Measurements from ENCODE around the gene PPT2. TPM values are rescaled to one million over a fixed set of nuclear protein-coding genes. Genes with fewer than 3 reads are reported as not detected.
"Not testable (repeated sequence)": the region's sequence is repeated elsewhere in the genome, so short reads cannot be mapped to it uniquely, and the experiment has no call there.

PPT2 gene
- total RNA-seq, 1 experiment from 2014 or later = 90.2 TPM

GRCh38 chr6:32203426-32204267 is 49.7 kb downstream of the PPT2 start:
- no peak for DNase-seq (ENCODE audit: low read depth)

GRCh38 chr6:32204268-32204715 is 50.4 kb downstream of the PPT2 start:
- no peak for DNase-seq (ENCODE audit: low read depth)

GRCh38 chr6:32208996-32209395 is 55.1 kb downstream of the PPT2 start:
- no peak for DNase-seq (ENCODE audit: low read depth)

- no peak for DNase-seq (ENCODE audit: low read depth)
These were observed 56.3 kb downstream of the PPT2 start for GRCh38 chr6:32210191-32210601.

GRCh38 chr6:32211432-32211831 is 57.5 kb downstream of the PPT2 start:
- not testable (repeated sequence) for DNase-seq (ENCODE audit: low read depth)

- DNase-seq (ENCODE audit: low read depth) = no peak
These were observed 58.3 kb downstream of the PPT2 start for GRCh38 chr6:32212076-32212760.

Small RNAs within 50 kb of the gene (small RNA-seq; reads per million reads assigned to genes)
- gene AL662884.1 = not detected
- not detected for gene MIR6833

Other genes with a start within 250 kb of the PPT2 start
- gene C2, start 226.4 kb upstream of the PPT2 start, total RNA-seq (2014; rRNA removed; shearing (Covaris generic)) = 0.13 TPM in 1 of 2 replicates, not detected in the other
- gene CFB, start 208.0 kb upstream of the PPT2 start, total RNA-seq (2014; rRNA removed; shearing (Covaris generic)) = not detected in 2 replicates
- 109 and 116 TPM in 2 replicates for gene NELFE, start 195.2 kb upstream of the PPT2 start, total RNA-seq (2014; rRNA removed; shearing (Covaris generic))
- 31.4 and 39.0 TPM in 2 replicates for gene SKIC2, start 195.0 kb upstream of the PPT2 start, total RNA-seq (2014; rRNA removed; shearing (Covaris generic))
- gene DXO, start 182.0 kb upstream of the PPT2 start, total RNA-seq (2014; rRNA removed; shearing (Covaris generic)) = 25.4 and 30.1 TPM in 2 replicates
- gene C4A, start 172.1 kb upstream of the PPT2 start, total RNA-seq (2014; rRNA removed; shearing (Covaris generic)) = 0.40 TPM in 1 of 2 replicates, not detected in the other
- 0.27 and 1.2 TPM in 2 replicates for gene C4B, start 139.3 kb upstream of the PPT2 start, total RNA-seq (2014; rRNA removed; shearing (Covaris generic))
- not detected in 2 replicates for gene CYP21A2, start 115.7 kb upstream of the PPT2 start, total RNA-seq (2014; rRNA removed; shearing (Covaris generic))
- gene TNXB, start 44.8 kb upstream of the PPT2 start, total RNA-seq (2014; rRNA removed; shearing (Covaris generic)) = 0.10 and 0.37 TPM in 2 replicates
- gene ATF6B, start 25.9 kb upstream of the PPT2 start, total RNA-seq (2014; rRNA removed; shearing (Covaris generic)) = 19.5 and 22.6 TPM in 2 replicates
- 10.4 and 10.5 TPM in 2 replicates for gene FKBPL, start 23.9 kb upstream of the PPT2 start, total RNA-seq (2014; rRNA removed; shearing (Covaris generic))
- 0.37 TPM in 1 of 2 replicates, not detected in the other for gene PRRT1, start 2.2 kb upstream of the PPT2 start, total RNA-seq (2014; rRNA removed; shearing (Covaris generic))
- 1.4 and 2.2 TPM in 2 replicates for gene EGFL8, start 10.5 kb downstream of the PPT2 start, total RNA-seq (2014; rRNA removed; shearing (Covaris generic))
- 55.3 and 89.2 TPM in 2 replicates for gene AGPAT1, start 21.9 kb downstream of the PPT2 start, total RNA-seq (2014; rRNA removed; shearing (Covaris generic))
- 44.9 and 56.0 TPM in 2 replicates for gene RNF5, start 24.3 kb downstream of the PPT2 start, total RNA-seq (2014; rRNA removed; shearing (Covaris generic))
- 1.3 TPM in 1 of 2 replicates, not detected in the other for gene AGER, start 30.1 kb downstream of the PPT2 start, total RNA-seq (2014; rRNA removed; shearing (Covaris generic))
- gene PBX2, start 36.1 kb downstream of the PPT2 start, total RNA-seq (2014; rRNA removed; shearing (Covaris generic)) = 28.9 and 31.4 TPM in 2 replicates
- 59.9 and 80.6 TPM in 2 replicates for gene GPSM3, start 38.5 kb downstream of the PPT2 start, total RNA-seq (2014; rRNA removed; shearing (Covaris generic))
- gene NOTCH4, start 69.9 kb downstream of the PPT2 start, total RNA-seq (2014; rRNA removed; shearing (Covaris generic)) = 1.1 and 2.7 TPM in 2 replicates
- not detected in 2 replicates for gene TSBP1, start 217.8 kb downstream of the PPT2 start, total RNA-seq (2014; rRNA removed; shearing (Covaris generic))